ENCODE measurements around the gene NAV2. TPM values are rescaled to one million over a fixed set of nuclear protein-coding genes. Genes with fewer than 3 reads are reported as not detected.

NAV2 gene
- total RNA-seq, 1 experiment from 2014 or later: 32.3 TPM

- DNase-seq (ENCODE audit: low read depth): no peak
Measured at GRCh38 chr11:19687392-19687791, 25.2 kb upstream of the NAV2 start.

GRCh38 chr11:19689281-19690000 lies 23.2 kb upstream of the NAV2 start:
- DNase-seq (ENCODE audit: low read depth): no peak

GRCh38 chr11:19690885-19691284 lies 21.8 kb upstream of the NAV2 start:
- no peak for DNase-seq (ENCODE audit: low read depth)

- no peak for DNase-seq (ENCODE audit: low read depth)
Measured at GRCh38 chr11:19691815-19692500, 20.7 kb upstream of the NAV2 start.

- DNase-seq (ENCODE audit: low read depth): no peak
Measured at GRCh38 chr11:19693146-19693545, 19.5 kb upstream of the NAV2 start.

- no peak for DNase-seq (ENCODE audit: low read depth)
Measured at GRCh38 chr11:19694796-19695345, 17.8 kb upstream of the NAV2 start.

GRCh38 chr11:19696073-19696472 lies 16.6 kb upstream of the NAV2 start:
- DNase-seq (ENCODE audit: low read depth): no peak

GRCh38 chr11:19696904-19697303 lies 15.7 kb upstream of the NAV2 start:
- DNase-seq (ENCODE audit: low read depth): no peak

- DNase-seq (ENCODE audit: low read depth): no peak
Measured at GRCh38 chr11:19697721-19698121, 14.9 kb upstream of the NAV2 start.

- peak; percentile 73 for DNase-seq (ENCODE audit: low read depth)
Measured at GRCh38 chr11:19698493-19699292, 13.9 kb upstream of the NAV2 start.

GRCh38 chr11:19701421-19701820 lies 11.2 kb upstream of the NAV2 start:
- DNase-seq (ENCODE audit: low read depth): no peak

GRCh38 chr11:19702620-19703019 lies 10.0 kb upstream of the NAV2 start:
- no peak for DNase-seq (ENCODE audit: low read depth)

GRCh38 chr11:19703211-19703610 lies 9.4 kb upstream of the NAV2 start:
- no peak for DNase-seq (ENCODE audit: low read depth)

GRCh38 chr11:19704213-19704612 lies 8.4 kb upstream of the NAV2 start:
- no peak for DNase-seq (ENCODE audit: low read depth)

GRCh38 chr11:19705936-19706335 lies 6.7 kb upstream of the NAV2 start:
- no peak for DNase-seq (ENCODE audit: low read depth)

GRCh38 chr11:19711911-19712280 lies 741 bp upstream of the NAV2 start:
- no peak for DNase-seq (ENCODE audit: low read depth)

GRCh38 chr11:19713196-19714021 lies 772 bp downstream of the NAV2 start:
- no peak for DNase-seq (ENCODE audit: low read depth)

- no peak for DNase-seq (ENCODE audit: low read depth)
Measured at GRCh38 chr11:19714022-19714386, 1.4 kb downstream of the NAV2 start.

GRCh38 chr11:19714387-19715363 lies 2.0 kb downstream of the NAV2 start:
- DNase-seq (ENCODE audit: low read depth): peak; percentile 84

- DNase-seq (ENCODE audit: low read depth): peak; percentile 99
Measured at GRCh38 chr11:19715373-19715772, 2.7 kb downstream of the NAV2 start.

Data from LHCN-M2 (cell line).